K562 (cell line): ENCODE results near the gene UPK2. TPM values are rescaled to one million over a fixed set of nuclear protein-coding genes. Genes with fewer than 3 reads are reported as not detected.

Experiments used
- CBX8 ChIP-seq: fragments of 200-600 bp; sonication (generic); IDR thresholded peaks from 2 replicates; pipeline ENCODE4 v1.6.1; 2012; ENCODE audit warnings: borderline replicate concordance, mixed run types, low read depth, mild to moderate bottlenecking, moderate library complexity, mixed read lengths, low read length, control low read depth, inconsistent platforms; ENCODE audit not compliant: poor library complexity, severe bottlenecking; ENCODE audit errors: extremely low read depth
- CSDE1 ChIP-seq, 2 experiments: fragments of 450-650 bp; IDR thresholded peaks; 2 replicates each; pipeline ENCODE4 v1.6.1; 2016; ENCODE audit warnings: mild to moderate bottlenecking in 1 of 2
- DDX20 ChIP-seq: fragments of 450-650 bp; IDR thresholded peaks from 2 replicates; pipeline ENCODE4 v1.6.1; 2016; ENCODE audit warnings: missing genetic modification characterization, low read depth, mild to moderate bottlenecking, missing compliant biosample characterization, moderate library complexity
- KLF1 ChIP-seq: fragments of 450-650 bp; IDR thresholded peaks from 2 replicates; pipeline ENCODE4 v1.6.1; 2016; ENCODE audit warnings: missing genetic modification characterization, missing compliant biosample characterization
- MCM5 ChIP-seq: fragments of 450-650 bp; IDR thresholded peaks from 2 replicates; pipeline ENCODE4 v1.6.1; 2016; ENCODE audit warnings: low read depth
- NBN ChIP-seq: fragments of 450-650 bp; IDR thresholded peaks from 2 replicates; pipeline ENCODE4 v1.6.1; 2016; ENCODE audit warnings: low read depth, mild to moderate bottlenecking
- POLR2G ChIP-seq: fragments of 200-400 bp; formaldehyde crosslinking; IDR thresholded peaks from 2 replicates; pipeline ENCODE4 v1.6.1; 2017; ENCODE audit warnings: low read depth, mild to moderate bottlenecking, antibody characterized with exemption, low read length, moderate library complexity
- SETDB1 ChIP-seq: IDR thresholded peaks from one replicate; pipeline ENCODE4 v1.6.1; 2012; ENCODE audit warnings: low read length, control low read depth, inconsistent platforms
- SOX6 ChIP-seq: fragments of 450-650 bp; IDR thresholded peaks from 2 replicates; pipeline ENCODE4 v1.6.1; 2014; ENCODE audit warnings: mild to moderate bottlenecking
- TARDBP ChIP-seq: fragments of 450-650 bp; IDR thresholded peaks from 2 replicates; pipeline ENCODE4 v1.6.1; 2016
- ZFP1 ChIP-seq: fragments of 450-650 bp; formaldehyde crosslinking; IDR thresholded peaks from 2 replicates; pipeline ENCODE4 v1.4.0; 2020; ENCODE audit warnings: mild to moderate bottlenecking, mixed read lengths
- ZKSCAN8 ChIP-seq: fragments of 200-800 bp; sonication (Bioruptor generic); IDR thresholded peaks from 2 replicates; pipeline ENCODE4 v1.6.1; 2016; ENCODE audit warnings: missing genetic modification characterization, missing compliant biosample characterization
- polyA plus RNA-seq, 8 experiments: library from polyadenylated mRNA; depleted of rRNA in 4 of 8; stranded (reverse) in 5 of 8; unstranded in 3 of 8; fragments of >200 nt; fragmentation: Nextera tagmentation in 2 of 8; fragmentation: Illumina TruSeq in 1 of 8; extraction: Ambion mirVana in 2 of 8; extraction: Trizol in 1 of 8; gene quantifications; 2 replicates each; pipeline versions ENCODE4 v1.2.1 to v1.2.3, GENCODE V29; 2011 to 2014; ENCODE audit warnings: inconsistent platforms in 1 of 8, missing spikeins in 1 of 8
- total RNA-seq, 7 experiments: library from RNA; depleted of rRNA in 6 of 7; stranded (reverse); fragments of >200 nt in 6 of 7; fragmentation: Illumina TruSeq in 2 of 7; extraction: Trizol in 2 of 7; gene quantifications; 2 replicates each; pipeline versions ENCODE4 v1.2.1 to v1.2.3, GENCODE V29; 2011 to 2021; ENCODE audit warnings: low replicate concordance in 1 of 7
- TF ChIP-seq, protein P1 (sequence below): fragments of 250-450 bp; sonication (Bioruptor Pico); IDR thresholded peaks from 2 replicates; pipeline ENCODE4 v1.8.0; 2022; ENCODE audit warnings: moderate library complexity, mild to moderate bottlenecking, inconsistent platforms
- TF ChIP-seq, protein P2 (sequence below): sonication (generic); formaldehyde crosslinking; IDR thresholded peaks from 2 replicates; pipeline ENCODE4 v1.8.0; 2022; ENCODE audit warnings: mild to moderate bottlenecking, missing genetic modification reagents
- TF ChIP-seq, protein P3 (sequence below): sonication (generic); formaldehyde crosslinking; IDR thresholded peaks from 2 replicates; pipeline ENCODE4 v1.9.0; 2022; ENCODE audit warnings: mild to moderate bottlenecking, missing genetic modification reagents
- TF ChIP-seq, protein P4 (sequence below): fragments of 450-650 bp; IDR thresholded peaks from 2 replicates; pipeline ENCODE4 v1.6.1; 2017; ENCODE audit warnings: antibody characterized with exemption, mild to moderate bottlenecking
- TF ChIP-seq, protein P5 (sequence below), 3 experiments: fragments of 200-800 bp in 1 of 3; sonication (Bioruptor generic) in 1 of 3; sonication (generic) in 1 of 3; formaldehyde crosslinking in 1 of 3; IDR thresholded peaks; 2 replicates each; pipeline versions ENCODE4 v1.6.1 to v1.8.0; 2016 to 2022; ENCODE audit warnings: mild to moderate bottlenecking in 2 of 3, missing compliant biosample characterization in 2 of 3, missing genetic modification characterization in 2 of 3, missing genetic modification reagents in 1 of 3
- TF ChIP-seq, protein P6 (sequence below): conservative IDR thresholded peaks from 2 replicates; pipeline ENCODE4 v1.6.1; 2011; ENCODE audit warnings: low read depth, mild to moderate bottlenecking, low read length; ENCODE audit not compliant: control insufficient read depth

The UPK2 gene
- total and polyA plus RNA-seq, 9 of the 15 experiments (the other 6 are each of a cell fraction or from before 2014, with no cell fraction given) = not detected

DNA sequence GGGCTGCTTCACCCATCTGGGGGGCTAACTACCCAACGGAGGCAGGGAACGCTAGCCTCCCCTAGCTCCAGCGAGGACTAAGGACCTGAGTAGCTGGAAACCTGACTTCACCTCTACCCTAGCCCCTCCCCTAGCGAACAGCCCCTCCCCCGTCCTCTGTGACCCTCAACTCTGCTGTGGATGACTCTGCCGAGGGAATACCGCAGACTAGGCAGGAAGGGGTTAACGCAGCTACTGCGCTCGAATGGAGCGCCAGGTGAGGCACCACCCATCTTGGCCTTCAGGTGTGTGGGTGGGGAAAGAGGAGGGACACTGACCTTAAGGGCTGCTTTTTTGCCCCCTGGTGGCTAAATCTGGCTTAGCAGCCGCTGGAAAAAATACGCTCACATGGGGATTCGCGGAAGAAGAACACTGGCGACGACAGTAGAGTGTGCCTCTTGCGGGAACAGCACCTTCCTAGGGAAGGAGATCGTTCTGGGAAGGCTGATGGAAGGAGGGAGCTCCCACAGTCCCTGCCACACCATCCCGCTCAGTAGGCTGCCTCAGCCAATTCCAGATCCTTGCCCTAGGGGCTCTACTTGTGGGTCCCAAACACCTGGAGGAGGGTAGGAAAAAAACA, 25.9 kb upstream of the UPK2 start (continued):
- TF ChIP-seq, protein P1, sequence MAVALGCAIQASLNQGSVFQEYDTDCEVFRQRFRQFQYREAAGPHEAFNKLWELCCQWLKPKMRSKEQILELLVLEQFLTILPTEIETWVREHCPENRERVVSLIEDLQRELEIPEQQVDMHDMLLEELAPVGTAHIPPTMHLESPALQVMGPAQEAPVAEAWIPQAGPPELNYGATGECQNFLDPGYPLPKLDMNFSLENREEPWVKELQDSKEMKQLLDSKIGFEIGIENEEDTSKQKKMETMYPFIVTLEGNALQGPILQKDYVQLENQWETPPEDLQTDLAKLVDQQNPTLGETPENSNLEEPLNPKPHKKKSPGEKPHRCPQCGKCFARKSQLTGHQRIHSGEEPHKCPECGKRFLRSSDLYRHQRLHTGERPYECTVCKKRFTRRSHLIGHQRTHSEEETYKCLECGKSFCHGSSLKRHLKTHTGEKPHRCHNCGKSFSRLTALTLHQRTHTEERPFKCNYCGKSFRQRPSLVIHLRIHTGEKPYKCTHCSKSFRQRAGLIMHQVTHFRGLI (CRISPR knock-in tag) = no peak
- TF ChIP-seq MCM5 (no peak), ZKSCAN8 (CRISPR knock-in tag) (no peak), TARDBP (no peak), DDX20 (tag) (no peak), SETDB1 (no peak), CBX8 (no peak), NBN (peak; percentile 65), ZFP1 (no peak), POLR2G (no peak), CSDE1 (IDR thresholded peaks at IDR 0.05) (no peak), SOX6 (no peak; the same call in 1 of the 2 replicates), KLF1 (tag) (no peak)
- TF ChIP-seq, protein P2, sequence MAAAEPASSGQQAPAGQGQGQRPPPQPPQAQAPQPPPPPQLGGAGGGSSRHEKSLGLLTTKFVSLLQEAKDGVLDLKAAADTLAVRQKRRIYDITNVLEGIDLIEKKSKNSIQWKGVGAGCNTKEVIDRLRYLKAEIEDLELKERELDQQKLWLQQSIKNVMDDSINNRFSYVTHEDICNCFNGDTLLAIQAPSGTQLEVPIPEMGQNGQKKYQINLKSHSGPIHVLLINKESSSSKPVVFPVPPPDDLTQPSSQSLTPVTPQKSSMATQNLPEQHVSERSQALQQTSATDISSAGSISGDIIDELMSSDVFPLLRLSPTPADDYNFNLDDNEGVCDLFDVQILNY = no peak
- TF ChIP-seq, protein P3, sequence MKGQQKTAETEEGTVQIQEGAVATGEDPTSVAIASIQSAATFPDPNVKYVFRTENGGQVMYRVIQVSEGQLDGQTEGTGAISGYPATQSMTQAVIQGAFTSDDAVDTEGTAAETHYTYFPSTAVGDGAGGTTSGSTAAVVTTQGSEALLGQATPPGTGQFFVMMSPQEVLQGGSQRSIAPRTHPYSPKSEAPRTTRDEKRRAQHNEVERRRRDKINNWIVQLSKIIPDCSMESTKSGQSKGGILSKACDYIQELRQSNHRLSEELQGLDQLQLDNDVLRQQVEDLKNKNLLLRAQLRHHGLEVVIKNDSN = 0 out of 2 replicates have a peak, but pooled peaks have one; percentile 29
- TF ChIP-seq, protein P4, sequence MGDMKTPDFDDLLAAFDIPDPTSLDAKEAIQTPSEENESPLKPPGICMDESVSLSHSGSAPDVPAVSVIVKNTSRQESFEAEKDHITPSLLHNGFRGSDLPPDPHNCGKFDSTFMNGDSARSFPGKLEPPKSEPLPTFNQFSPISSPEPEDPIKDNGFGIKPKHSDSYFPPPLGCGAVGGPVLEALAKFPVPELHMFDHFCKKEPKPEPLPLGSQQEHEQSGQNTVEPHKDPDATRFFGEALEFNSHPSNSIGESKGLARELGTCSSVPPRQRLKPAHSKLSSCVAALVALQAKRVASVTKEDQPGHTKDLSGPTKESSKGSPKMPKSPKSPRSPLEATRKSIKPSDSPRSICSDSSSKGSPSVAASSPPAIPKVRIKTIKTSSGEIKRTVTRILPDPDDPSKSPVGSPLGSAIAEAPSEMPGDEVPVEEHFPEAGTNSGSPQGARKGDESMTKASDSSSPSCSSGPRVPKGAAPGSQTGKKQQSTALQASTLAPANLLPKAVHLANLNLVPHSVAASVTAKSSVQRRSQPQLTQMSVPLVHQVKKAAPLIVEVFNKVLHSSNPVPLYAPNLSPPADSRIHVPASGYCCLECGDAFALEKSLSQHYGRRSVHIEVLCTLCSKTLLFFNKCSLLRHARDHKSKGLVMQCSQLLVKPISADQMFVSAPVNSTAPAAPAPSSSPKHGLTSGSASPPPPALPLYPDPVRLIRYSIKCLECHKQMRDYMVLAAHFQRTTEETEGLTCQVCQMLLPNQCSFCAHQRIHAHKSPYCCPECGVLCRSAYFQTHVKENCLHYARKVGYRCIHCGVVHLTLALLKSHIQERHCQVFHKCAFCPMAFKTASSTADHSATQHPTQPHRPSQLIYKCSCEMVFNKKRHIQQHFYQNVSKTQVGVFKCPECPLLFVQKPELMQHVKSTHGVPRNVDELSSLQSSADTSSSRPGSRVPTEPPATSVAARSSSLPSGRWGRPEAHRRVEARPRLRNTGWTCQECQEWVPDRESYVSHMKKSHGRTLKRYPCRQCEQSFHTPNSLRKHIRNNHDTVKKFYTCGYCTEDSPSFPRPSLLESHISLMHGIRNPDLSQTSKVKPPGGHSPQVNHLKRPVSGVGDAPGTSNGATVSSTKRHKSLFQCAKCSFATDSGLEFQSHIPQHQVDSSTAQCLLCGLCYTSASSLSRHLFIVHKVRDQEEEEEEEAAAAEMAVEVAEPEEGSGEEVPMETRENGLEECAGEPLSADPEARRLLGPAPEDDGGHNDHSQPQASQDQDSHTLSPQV = no peak
- TF ChIP-seq, protein P5, sequence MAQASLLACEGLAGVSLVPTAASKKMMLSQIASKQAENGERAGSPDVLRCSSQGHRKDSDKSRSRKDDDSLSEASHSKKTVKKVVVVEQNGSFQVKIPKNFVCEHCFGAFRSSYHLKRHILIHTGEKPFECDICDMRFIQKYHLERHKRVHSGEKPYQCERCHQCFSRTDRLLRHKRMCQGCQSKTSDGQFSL (CRISPR knock-in tag; IDR thresholded peaks at IDR 0.05) = no peak
- TF ChIP-seq, protein P5 (tag; IDR thresholded peaks at IDR 0.05) = no peak
- TF ChIP-seq, protein P6, sequence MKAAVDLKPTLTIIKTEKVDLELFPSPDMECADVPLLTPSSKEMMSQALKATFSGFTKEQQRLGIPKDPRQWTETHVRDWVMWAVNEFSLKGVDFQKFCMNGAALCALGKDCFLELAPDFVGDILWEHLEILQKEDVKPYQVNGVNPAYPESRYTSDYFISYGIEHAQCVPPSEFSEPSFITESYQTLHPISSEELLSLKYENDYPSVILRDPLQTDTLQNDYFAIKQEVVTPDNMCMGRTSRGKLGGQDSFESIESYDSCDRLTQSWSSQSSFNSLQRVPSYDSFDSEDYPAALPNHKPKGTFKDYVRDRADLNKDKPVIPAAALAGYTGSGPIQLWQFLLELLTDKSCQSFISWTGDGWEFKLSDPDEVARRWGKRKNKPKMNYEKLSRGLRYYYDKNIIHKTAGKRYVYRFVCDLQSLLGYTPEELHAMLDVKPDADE = no peak
